ENCODE measurements around the gene PRR5L. TPM values are rescaled to one million over a fixed set of nuclear protein-coding genes. Genes with fewer than 3 reads are reported as not detected.

PRR5L gene
- total and polyA plus RNA-seq, 2 experiments from 2014 or later, result 3.1 to 8.9 TPM

GRCh38 chr11:36249246-36249645 is 46.8 kb upstream of the PRR5L start:
- H3K27ac Mint-ChIP-seq, result no peak overlapping the region
- DNase-seq (ENCODE audit: low spot score) (no peak), ATAC-seq (no peak)
- Histone ChIP-seq H3K4me3 (no peak overlapping the region), H3K27ac (ENCODE audit: low read depth) (no peak overlapping the region), H3F3A (replicated peaks; ENCODE audit: low read depth) (no peaks in the 10 kb centered on the region), H3K79me2 (replicated peaks; ENCODE audit: insufficient read depth) (no peaks in the 10 kb centered on the region), H3K4me1 (ENCODE audit: insufficient read depth) (no peaks in the 10 kb centered on the region), H3K4me2 (no peak overlapping the region), H2AFZ (no peak overlapping the region), H3K9me2 (ENCODE audit: insufficient read depth) (peaks cover 19% of the 10 kb centered on the region), H3K36me3 (ENCODE audit: insufficient read depth) (no peaks in the 10 kb centered on the region), H3K27me3 (ENCODE audit: insufficient read depth) (no peaks in the 10 kb centered on the region), H4K20me1 (replicated peaks; ENCODE audit: insufficient read depth) (no peaks in the 10 kb centered on the region)
- no peak overlapping the region for H3K4me3 Mint-ChIP-seq
- H3K36me3 Mint-ChIP-seq (ENCODE audit: low read depth), result no peaks in the 10 kb centered on the region; the same call in 2 of the 3 replicates
- TF ChIP-seq EZH2 (IDR thresholded peaks at IDR 0.05; ENCODE audit: low read depth, unreplicated experiment) (no peak), ZNF114 (CRISPR knock-in tag; IDR thresholded peaks at IDR 0.05) (no peak), NANOG (IDR thresholded peaks at IDR 0.05; ENCODE audit: borderline replicate concordance) (no peak), CREB1 (CRISPR knock-in tag; IDR thresholded peaks at IDR 0.05; ENCODE audit: low read depth) (no peak), REST (IDR thresholded peaks at IDR 0.05; ENCODE audit: unreplicated experiment) (no peak), ZNF331 (CRISPR knock-in tag; IDR thresholded peaks at IDR 0.05; ENCODE audit: low read depth) (no peak), EZH2phosphoT487 (IDR thresholded peaks at IDR 0.05; ENCODE audit: unreplicated experiment) (no peak), CTCF (conservative IDR thresholded peaks at IDR 0.05; ENCODE audit: low read depth in 2 of 2) (no peak), ZNF462 (CRISPR knock-in tag; IDR thresholded peaks at IDR 0.05) (no peak), ETS1 (IDR thresholded peaks at IDR 0.05) (no peak), STAT1 (IDR thresholded peaks at IDR 0.05; ENCODE audit: unreplicated experiment) (no peak)
- no peaks in the 10 kb centered on the region for H3K9me3 Mint-ChIP-seq
- H3K4me1 Mint-ChIP-seq, result no peaks in the 10 kb centered on the region; the same call in 1 of the 3 replicates
- H3K27me3 Mint-ChIP-seq (ENCODE audit: insufficient read depth, low read depth, poor library complexity), result no peaks in the 10 kb centered on the region

Measured in GM23338 (cell line).